Panc1 (cell line): ENCODE measurements around the gene CCN6. TPM values are rescaled to one million over a fixed set of nuclear protein-coding genes. Genes with fewer than 3 reads are reported as not detected.

Experiments
- ATAC-seq: fragments of 200-7000 bp; cut with Tn5 transposase; 2 replicates; pipeline ENCODE4 v1.9.1; 2020; ENCODE audit warnings: mild to moderate bottlenecking, moderate library complexity
- BruUV-seq: library from RNA; stranded (reverse); fragments of 400-500 nt; replicated peaks from 2 replicates; lab custom pipeline; 2021; lab: Mats Ljungman, UMichigan
- CTCF ChIA-PET: fragments of 300-600 bp; sonication (Branson Sonifier 250); formaldehyde crosslinking; loops from one replicate; lab custom pipeline; 2022; ENCODE audit warnings: antibody characterized with exemption; lab: Charles Lee
- POLR2A ChIA-PET: fragments of 300-600 bp; sonication (Branson Sonifier 250); formaldehyde crosslinking; loops from one replicate; lab custom pipeline; 2022; ENCODE audit warnings: antibody characterized with exemption; lab: Charles Lee
- DNase-seq: peaks from one replicate; pipeline ENCODE4 v3.0.0-alpha.2; 2010; ENCODE audit warnings: low read depth, low spot score
- H3K27ac ChIP-seq: 2 replicates; pipeline ENCODE4 v1.5.1; 2011; ENCODE audit warnings: mild to moderate bottlenecking, low read length, inconsistent platforms
- H3K27me3 ChIP-seq: fragments of 200-500 bp; sonication (Bioruptor generic); 2 replicates; pipeline ENCODE4 v1.6.0; 2014; ENCODE audit warnings: low read length, inconsistent platforms; ENCODE audit not compliant: control insufficient read depth, insufficient read depth
- H3K36me3 ChIP-seq: fragments of 200-500 bp; sonication (Bioruptor generic); 2 replicates; pipeline ENCODE4 v1.5.1; 2014; ENCODE audit warnings: inconsistent platforms, mild to moderate bottlenecking, low read length, moderate library complexity; ENCODE audit not compliant: control insufficient read depth, insufficient read depth
- H3K4me1 ChIP-seq: 2 replicates; pipeline ENCODE4 v1.5.1; 2011; ENCODE audit warnings: inconsistent platforms, mild to moderate bottlenecking, low read length, moderate library complexity; ENCODE audit not compliant: control insufficient read depth, insufficient read depth
- H3K4me3 ChIP-seq, 2 experiments: 2 replicates each; pipeline ENCODE4 v1.5.1; 2011 to 2012; ENCODE audit warnings: low read depth in 2 of 2, low read length in 2 of 2, mild to moderate bottlenecking in 2 of 2, inconsistent platforms in 1 of 2, moderate library complexity in 1 of 2
- H3K9me3 ChIP-seq: fragments of 200-500 bp; sonication (Bioruptor generic); 2 replicates; pipeline ENCODE4 v1.5.1; 2014; ENCODE audit warnings: low read depth, mild to moderate bottlenecking, inconsistent platforms, low read length, moderate library complexity; ENCODE audit not compliant: control insufficient read depth, insufficient read depth
- POLR2AphosphoS5 ChIP-seq: IDR thresholded peaks from 2 replicates; pipeline ENCODE4 v1.6.1; 2012; ENCODE audit warnings: mild to moderate bottlenecking, low read depth, low read length, moderate library complexity
- SIN3A ChIP-seq: IDR thresholded peaks from 2 replicates; pipeline ENCODE4 v1.6.1; 2012; ENCODE audit warnings: low read depth, mild to moderate bottlenecking, low read length, moderate library complexity, borderline replicate concordance; ENCODE audit not compliant: insufficient read depth
- TCF7L2 ChIP-seq: IDR thresholded peaks from 2 replicates; pipeline ENCODE4 v1.6.1; 2011; ENCODE audit warnings: mild to moderate bottlenecking, low read depth, low read length, inconsistent platforms
- in situ Hi-C: cut with HindIII; loops from 2 replicates; pipeline ENCODE4 v1.10.0; 2016; ENCODE audit warnings: low sequenced_read_pairs, low pct_unique_long_range_greater_than_20kb
- intact Hi-C: fragments of 100-400 bp; cut with micrococcal nuclease; formaldehyde crosslinking; loops from one replicate; pipeline ENCODE4 v1.10.0; 2022; ENCODE audit not compliant: unreplicated experiment
- total RNA-seq: library from RNA; stranded (reverse); gene quantifications from one replicate; pipeline ENCODE4 v1.2.1, GENCODE V29; 2021; ENCODE audit not compliant: unreplicated experiment
- TF ChIP-seq, protein P1 (sequence below), 2 experiments: IDR thresholded peaks; 2 replicates each; pipeline ENCODE4 v1.6.1; 2011 to 2012; ENCODE audit warnings: low read depth in 2 of 2, control low read depth in 1 of 2, low read length in 1 of 2, mild to moderate bottlenecking in 1 of 2, moderate library complexity in 1 of 2; ENCODE audit not compliant: insufficient read depth in 1 of 2
- TF ChIP-seq, protein P2 (sequence below): fragments of 450-650 bp; IDR thresholded peaks from 2 replicates; pipeline ENCODE4 v1.5.1; 2017; ENCODE audit warnings: mild to moderate bottlenecking

CCN6 gene
- total RNA-seq, 1 experiment from 2014 or later: 3.0 TPM

DNA sequence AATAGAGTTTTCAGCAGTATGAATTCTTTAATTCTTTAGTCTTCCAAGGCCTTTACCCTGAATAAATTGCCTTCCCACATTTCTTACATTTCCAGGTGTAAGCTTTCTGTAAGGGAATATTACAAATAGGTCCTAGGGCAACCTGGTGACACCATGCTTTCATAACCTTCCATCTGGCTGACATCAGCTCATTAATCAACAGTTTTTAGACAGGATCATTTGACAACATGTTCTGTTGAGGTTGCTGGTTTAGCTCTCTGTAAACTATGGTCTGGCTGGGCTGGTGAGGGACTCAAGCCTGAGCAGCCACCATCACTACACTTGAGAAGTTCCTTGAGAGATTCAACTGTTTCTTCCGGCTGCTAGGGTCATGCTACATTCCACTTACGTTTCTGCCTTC, 52.7 kb downstream of the CCN6 start:
- H3K4me1 ChIP-seq: no peaks in the 10 kb centered on the region
- POLR2A ChIA-PET: no interaction called here
- CTCF ChIA-PET: no interaction called here
- H3K27ac ChIP-seq: no peak overlapping the region
- BruUV-seq: no TSS peak
- no peak for ATAC-seq
- in situ Hi-C loops (no loop called here), intact Hi-C loops (loop anchor here (10.0 kb wide), 1 partner anchor 268 kb away; no protein-coding TSS in a partner anchor)
- TF ChIP-seq SIN3A: no peak
- no peak for TF ChIP-seq POLR2AphosphoS5
- TF ChIP-seq, protein P1, sequence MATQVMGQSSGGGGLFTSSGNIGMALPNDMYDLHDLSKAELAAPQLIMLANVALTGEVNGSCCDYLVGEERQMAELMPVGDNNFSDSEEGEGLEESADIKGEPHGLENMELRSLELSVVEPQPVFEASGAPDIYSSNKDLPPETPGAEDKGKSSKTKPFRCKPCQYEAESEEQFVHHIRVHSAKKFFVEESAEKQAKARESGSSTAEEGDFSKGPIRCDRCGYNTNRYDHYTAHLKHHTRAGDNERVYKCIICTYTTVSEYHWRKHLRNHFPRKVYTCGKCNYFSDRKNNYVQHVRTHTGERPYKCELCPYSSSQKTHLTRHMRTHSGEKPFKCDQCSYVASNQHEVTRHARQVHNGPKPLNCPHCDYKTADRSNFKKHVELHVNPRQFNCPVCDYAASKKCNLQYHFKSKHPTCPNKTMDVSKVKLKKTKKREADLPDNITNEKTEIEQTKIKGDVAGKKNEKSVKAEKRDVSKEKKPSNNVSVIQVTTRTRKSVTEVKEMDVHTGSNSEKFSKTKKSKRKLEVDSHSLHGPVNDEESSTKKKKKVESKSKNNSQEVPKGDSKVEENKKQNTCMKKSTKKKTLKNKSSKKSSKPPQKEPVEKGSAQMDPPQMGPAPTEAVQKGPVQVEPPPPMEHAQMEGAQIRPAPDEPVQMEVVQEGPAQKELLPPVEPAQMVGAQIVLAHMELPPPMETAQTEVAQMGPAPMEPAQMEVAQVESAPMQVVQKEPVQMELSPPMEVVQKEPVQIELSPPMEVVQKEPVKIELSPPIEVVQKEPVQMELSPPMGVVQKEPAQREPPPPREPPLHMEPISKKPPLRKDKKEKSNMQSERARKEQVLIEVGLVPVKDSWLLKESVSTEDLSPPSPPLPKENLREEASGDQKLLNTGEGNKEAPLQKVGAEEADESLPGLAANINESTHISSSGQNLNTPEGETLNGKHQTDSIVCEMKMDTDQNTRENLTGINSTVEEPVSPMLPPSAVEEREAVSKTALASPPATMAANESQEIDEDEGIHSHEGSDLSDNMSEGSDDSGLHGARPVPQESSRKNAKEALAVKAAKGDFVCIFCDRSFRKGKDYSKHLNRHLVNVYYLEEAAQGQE (IDR thresholded peaks at IDR 0.05; ENCODE audit: insufficient read depth in 1 of 2, low read depth in 2 of 2, low read length in 1 of 2): no peak
- no peak for TF ChIP-seq TCF7L2
- no peaks in the 10 kb centered on the region for H3K9me3 ChIP-seq
- no peaks in the 10 kb centered on the region for H3K27me3 ChIP-seq
- DNase-seq: no peak
- no peaks in the 10 kb centered on the region for H3K36me3 ChIP-seq
- H3K4me3 ChIP-seq: no peak overlapping the region

DNA sequence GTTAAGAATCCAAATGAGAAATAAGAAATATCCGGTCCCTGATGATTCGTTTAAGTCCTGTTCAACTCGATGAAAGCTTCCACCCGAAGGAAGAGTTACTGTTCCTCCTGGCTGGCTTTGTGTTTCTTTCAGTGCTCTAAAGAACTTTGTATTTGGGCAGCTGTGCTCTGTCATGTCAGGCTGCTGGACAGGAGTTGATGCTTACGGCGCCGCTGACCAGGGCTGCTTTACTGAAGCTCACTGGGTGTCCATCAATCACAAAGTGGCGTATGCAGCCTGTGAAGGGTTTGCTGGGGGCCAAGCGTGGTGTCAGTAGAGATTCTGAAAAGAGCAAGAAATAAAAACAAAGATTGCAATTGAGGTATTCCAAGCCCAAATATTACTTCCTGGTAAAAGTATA, 55.4 kb downstream of the CCN6 start:
- ATAC-seq: no peak

More for the DNA sequence above, 55.4 kb downstream of the CCN6 start:
- Histone ChIP-seq H3K4me3 (no peak overlapping the region), H3K27ac (no peak overlapping the region), H3K27me3 (no peaks in the 10 kb centered on the region), H3K36me3 (no peaks in the 10 kb centered on the region), H3K9me3 (no peaks in the 10 kb centered on the region), H3K4me1 (no peaks in the 10 kb centered on the region)
- intact Hi-C loops (loop anchor here (10.0 kb wide), 1 partner anchor 266 kb away; no protein-coding TSS in a partner anchor), in situ Hi-C loops (no loop called here)
- POLR2A ChIA-PET: no interaction called here
- no peak for DNase-seq
- CTCF ChIA-PET: no interaction called here
- BruUV-seq: no TSS peak
- TF ChIP-seq POLR2AphosphoS5 (no peak), TCF7L2 (no peak), SIN3A (no peak)
- TF ChIP-seq, protein P1 (IDR thresholded peaks at IDR 0.05; ENCODE audit: insufficient read depth in 1 of 2, low read depth in 2 of 2, low read length in 1 of 2): no peak
- TF ChIP-seq, protein P2, sequence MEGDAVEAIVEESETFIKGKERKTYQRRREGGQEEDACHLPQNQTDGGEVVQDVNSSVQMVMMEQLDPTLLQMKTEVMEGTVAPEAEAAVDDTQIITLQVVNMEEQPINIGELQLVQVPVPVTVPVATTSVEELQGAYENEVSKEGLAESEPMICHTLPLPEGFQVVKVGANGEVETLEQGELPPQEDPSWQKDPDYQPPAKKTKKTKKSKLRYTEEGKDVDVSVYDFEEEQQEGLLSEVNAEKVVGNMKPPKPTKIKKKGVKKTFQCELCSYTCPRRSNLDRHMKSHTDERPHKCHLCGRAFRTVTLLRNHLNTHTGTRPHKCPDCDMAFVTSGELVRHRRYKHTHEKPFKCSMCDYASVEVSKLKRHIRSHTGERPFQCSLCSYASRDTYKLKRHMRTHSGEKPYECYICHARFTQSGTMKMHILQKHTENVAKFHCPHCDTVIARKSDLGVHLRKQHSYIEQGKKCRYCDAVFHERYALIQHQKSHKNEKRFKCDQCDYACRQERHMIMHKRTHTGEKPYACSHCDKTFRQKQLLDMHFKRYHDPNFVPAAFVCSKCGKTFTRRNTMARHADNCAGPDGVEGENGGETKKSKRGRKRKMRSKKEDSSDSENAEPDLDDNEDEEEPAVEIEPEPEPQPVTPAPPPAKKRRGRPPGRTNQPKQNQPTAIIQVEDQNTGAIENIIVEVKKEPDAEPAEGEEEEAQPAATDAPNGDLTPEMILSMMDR: no peak
